ENCODE results near the gene TPRKB.
A peak's percentile ranks its signal among the peaks of the same experiment; 100 is the strongest.
"Not testable (repeated sequence)": the region's sequence is repeated elsewhere in the genome, so short reads cannot be mapped to it uniquely, and the experiment has no call there.

Gene TPRKB

DNA sequence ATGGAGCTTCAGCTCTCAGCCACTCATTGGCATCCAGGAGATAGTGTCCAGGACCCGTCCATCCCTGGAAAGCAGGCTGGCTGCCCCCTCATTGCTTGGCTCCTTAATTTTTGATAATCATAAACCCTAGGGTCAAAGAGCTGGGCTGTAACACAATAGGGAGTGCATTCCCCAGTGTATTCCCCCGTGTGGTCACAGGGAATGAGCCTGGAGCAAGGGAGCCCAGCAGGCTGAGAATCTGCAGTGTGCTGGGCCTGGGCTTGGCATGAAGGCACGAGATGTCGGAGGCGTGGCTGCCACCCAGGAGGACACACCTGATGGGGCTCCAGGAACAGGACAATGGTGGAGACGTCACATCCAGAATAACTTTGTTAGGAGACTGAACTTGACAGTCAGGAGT lies 18.7 kb downstream of the TPRKB start:
- peaks cover 0 to 17% (median 5%) of the 10 kb centered on the region in 4 donors for H3K4me1 ChIP-seq
- no peak for DNase-seq
- no peaks in the 10 kb centered on the region for H3K9me3 ChIP-seq
- TF ChIP-seq, protein P1, sequence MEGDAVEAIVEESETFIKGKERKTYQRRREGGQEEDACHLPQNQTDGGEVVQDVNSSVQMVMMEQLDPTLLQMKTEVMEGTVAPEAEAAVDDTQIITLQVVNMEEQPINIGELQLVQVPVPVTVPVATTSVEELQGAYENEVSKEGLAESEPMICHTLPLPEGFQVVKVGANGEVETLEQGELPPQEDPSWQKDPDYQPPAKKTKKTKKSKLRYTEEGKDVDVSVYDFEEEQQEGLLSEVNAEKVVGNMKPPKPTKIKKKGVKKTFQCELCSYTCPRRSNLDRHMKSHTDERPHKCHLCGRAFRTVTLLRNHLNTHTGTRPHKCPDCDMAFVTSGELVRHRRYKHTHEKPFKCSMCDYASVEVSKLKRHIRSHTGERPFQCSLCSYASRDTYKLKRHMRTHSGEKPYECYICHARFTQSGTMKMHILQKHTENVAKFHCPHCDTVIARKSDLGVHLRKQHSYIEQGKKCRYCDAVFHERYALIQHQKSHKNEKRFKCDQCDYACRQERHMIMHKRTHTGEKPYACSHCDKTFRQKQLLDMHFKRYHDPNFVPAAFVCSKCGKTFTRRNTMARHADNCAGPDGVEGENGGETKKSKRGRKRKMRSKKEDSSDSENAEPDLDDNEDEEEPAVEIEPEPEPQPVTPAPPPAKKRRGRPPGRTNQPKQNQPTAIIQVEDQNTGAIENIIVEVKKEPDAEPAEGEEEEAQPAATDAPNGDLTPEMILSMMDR (IDR thresholded peaks at IDR 0.05) = no peak
- no peak overlapping the region for H3K27ac ChIP-seq
- no peak overlapping the region for H3K4me3 ChIP-seq
- intact Hi-C loops (cut with DNase I; ENCODE audit: low total_unique reads) = no loop called here
- no peaks in the 10 kb centered on the region for H3K27me3 ChIP-seq
- H3K36me3 ChIP-seq = no peaks in the 10 kb centered on the region

DNA sequence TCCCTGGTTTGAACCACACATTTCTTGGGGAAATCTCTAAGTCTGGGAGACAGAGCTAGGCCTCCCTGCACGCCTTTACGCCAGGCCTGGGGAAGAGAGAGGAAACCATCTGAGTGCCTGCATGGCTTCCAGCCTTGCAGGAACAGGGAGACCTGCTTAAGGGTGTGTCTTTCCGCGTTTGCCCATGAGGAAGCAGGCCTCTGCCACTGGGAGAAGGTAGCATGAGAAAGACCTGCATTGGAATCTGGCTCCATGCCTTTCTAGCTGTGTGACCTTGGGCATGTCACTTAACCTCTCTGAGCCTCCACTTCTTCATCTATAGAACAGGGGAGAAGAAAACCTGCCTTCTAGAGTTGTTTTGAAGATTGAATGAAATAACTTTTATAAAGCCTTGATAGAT lies 19.4 kb downstream of the TPRKB start:
- intact Hi-C loops (cut with DNase I; ENCODE audit: low total_unique reads) = not testable (repeated sequence)

DNA sequence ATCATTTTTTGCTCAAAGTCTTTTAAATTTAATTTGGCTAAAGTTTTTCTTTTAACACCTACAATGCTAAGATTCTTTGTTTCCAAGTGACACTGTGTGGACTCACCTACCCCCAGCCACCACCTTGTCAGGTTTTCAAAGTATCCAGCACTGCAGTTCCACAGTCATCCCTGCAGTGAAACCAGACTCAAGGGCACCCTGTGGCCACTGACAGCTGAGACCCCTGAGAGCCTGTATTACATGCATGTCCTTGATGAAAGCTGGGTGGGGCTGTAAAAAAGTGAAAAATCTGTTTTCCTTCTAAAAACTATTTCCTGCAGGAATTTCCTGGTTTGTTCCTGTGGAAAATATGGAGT lies 19.9 kb downstream of the TPRKB start:
- Histone ChIP-seq H3K27ac (peak overlapping the region; percentile 61), H3K27me3 (no peaks in the 10 kb centered on the region), H3K4me1 (peaks cover 0 to 17% (median 5%) of the 10 kb centered on the region in 4 donors), H3K4me3 (peak overlapping the region in 1 of 2 donors; percentile 34), H3K9me3 (no peaks in the 10 kb centered on the region), H3K36me3 (no peaks in the 10 kb centered on the region)
- no peak for DNase-seq
- TF ChIP-seq, protein P1 (IDR thresholded peaks at IDR 0.05) = no peak
- intact Hi-C loops (cut with DNase I; ENCODE audit: low total_unique reads) = no loop called here

More for the DNA sequence above, 19.4 kb downstream of the TPRKB start:
- peaks cover 0 to 17% (median 5%) of the 10 kb centered on the region in 4 donors for H3K4me1 ChIP-seq
- DNase-seq, H3K27me3 ChIP-seq, H3K27ac ChIP-seq, H3K9me3 ChIP-seq, H3K36me3 ChIP-seq, H3K4me3 ChIP-seq: not testable (repeated sequence)

DNA sequence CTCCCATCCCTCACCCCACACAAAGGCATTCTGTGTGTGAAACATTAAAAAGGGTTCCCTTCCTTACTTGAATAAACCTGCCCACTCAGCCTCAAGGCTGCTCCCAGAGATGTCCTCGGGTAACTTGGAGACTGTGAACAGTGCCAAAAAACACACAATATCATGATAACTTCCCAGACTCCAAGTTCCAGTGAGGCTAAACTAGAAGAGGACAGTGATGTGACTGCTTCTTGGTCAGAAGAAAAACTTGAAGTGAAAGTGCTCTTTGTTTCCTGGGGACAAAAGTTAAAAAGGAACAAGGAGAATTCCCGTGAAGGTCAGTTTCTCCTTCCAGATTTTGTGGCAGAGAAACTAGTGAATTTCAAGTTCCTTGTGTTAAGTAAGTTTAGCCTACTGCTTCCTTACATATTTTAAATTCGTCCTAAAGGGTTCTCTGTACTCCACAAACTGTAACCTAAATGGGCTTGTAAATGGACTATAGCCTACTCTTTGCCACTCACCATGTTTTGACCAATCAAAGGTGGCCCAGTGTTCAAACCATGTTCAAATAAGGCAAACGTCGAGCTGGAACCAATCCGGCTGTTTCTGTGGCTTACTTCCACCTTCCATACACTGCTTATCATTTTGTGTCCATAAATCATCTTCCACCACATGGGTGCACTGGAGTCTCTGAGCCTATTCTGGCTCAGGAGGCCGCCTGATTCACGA lies 20.4 kb downstream of the TPRKB start:
- intact Hi-C loops (cut with DNase I; ENCODE audit: low total_unique reads) = no loop called here
- Histone ChIP-seq H3K4me1 (peaks cover 0 to 17% (median 5%) of the 10 kb centered on the region in 4 donors), H3K27ac (peak overlapping the region; percentile 61), H3K4me3 (peak overlapping the region; percentile 34 to 46), H3K27me3 (no peaks in the 10 kb centered on the region), H3K36me3 (no peaks in the 10 kb centered on the region), H3K9me3 (no peaks in the 10 kb centered on the region)
- DNase-seq = no peak
- TF ChIP-seq, protein P1 (IDR thresholded peaks at IDR 0.05) = no peak

DNA sequence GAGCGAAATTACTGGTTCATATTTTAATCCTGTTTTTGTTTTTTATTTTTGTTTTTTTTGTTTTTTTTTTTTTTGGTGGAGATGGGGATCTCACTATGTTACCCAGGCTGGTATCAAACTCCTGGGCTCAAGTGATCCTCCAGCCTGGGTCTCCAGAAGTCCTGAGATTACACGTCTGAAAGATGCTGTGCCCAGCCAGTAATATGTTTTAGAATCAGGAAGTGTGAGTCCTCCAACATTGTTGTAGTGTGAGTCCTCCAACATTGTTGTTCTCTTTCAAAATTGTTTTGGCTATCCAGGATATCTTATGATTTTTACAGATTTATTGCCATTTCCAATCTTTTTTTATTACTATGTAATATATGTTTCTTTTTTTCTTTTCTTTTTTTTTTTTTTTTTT lies 23.1 kb downstream of the TPRKB start:
- H3K4me3 ChIP-seq = no peak overlapping the region
- DNase-seq = no peak

DNA sequence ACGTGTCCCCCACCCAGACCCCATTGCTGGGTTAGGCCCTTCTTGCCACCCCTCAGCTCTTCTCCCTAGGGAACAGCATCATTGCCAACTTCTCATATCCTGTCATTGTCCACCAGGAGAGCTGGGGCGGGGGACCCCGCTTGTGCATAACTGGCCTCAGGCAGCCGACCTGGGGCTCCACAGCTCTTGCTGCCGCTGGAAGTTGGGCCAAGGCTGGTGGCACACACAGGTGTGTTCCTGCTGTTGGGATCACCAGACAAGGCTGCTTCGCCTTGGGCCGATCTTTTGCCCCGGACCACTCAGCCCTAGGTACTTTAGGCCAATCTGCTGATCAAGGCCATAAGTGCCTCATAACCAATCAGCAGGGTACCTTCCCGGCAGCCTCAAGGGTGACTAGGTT lies 28.6 kb downstream of the TPRKB start:
- intact Hi-C loops (cut with DNase I; ENCODE audit: low total_unique reads) = no loop called here

More for the DNA sequence above, 23.1 kb downstream of the TPRKB start:
- H3K27me3 ChIP-seq = no peaks in the 10 kb centered on the region
- H3K4me1 ChIP-seq = peaks cover 0 to 17% (median 5%) of the 10 kb centered on the region in 4 donors
- no peaks in the 10 kb centered on the region for H3K9me3 ChIP-seq
- H3K36me3 ChIP-seq = no peaks in the 10 kb centered on the region
- intact Hi-C loops (cut with DNase I; ENCODE audit: low total_unique reads) = no loop called here
- TF ChIP-seq, protein P1 (IDR thresholded peaks at IDR 0.05) = no peak
- H3K27ac ChIP-seq = no peak overlapping the region

More for the DNA sequence above, 28.6 kb downstream of the TPRKB start:
- no peak overlapping the region for H3K27ac ChIP-seq
- TF ChIP-seq, protein P1 (IDR thresholded peaks at IDR 0.05) = no peak
- no peaks in the 10 kb centered on the region for H3K27me3 ChIP-seq
- H3K9me3 ChIP-seq = no peaks in the 10 kb centered on the region
- H3K36me3 ChIP-seq = no peaks in the 10 kb centered on the region
- H3K4me3 ChIP-seq = no peak overlapping the region
- H3K4me1 ChIP-seq = no peaks in the 10 kb centered on the region
- DNase-seq = no peak

Data from tibial artery (tissue), 4 donors.